ENCODE results near the gene IL36B.

IL36B gene

DNA sequence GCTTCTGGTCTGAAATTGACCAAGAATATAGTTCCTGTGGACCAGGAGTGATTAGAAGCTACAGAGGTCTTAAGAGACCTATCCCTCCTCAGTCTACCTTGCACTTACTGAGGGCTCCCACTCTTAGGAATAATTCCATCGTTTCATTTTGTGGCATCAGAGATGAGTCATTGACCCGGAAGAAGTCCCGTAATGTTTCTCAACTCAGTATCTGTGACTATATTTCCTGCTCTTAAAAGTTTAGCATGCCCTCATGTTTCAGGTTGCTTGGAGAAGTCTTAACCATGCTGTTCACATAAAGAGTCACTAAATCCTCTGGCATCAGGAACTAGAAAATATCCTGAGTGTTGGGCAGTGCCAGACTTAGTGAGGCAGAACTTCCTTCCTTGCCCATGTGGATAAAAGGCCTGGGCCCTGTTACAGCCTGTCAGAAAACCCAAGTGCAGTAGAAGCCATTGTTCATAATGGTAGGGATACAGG lies 47.6 kb downstream of the IL36B start, which contains the start of gene IL36A:
Gene IL36A, plus strand, starts transcription at position 430 of the 480 bp plus-strand sequence. CDS start 413 bp downstream, outside the sequence.
- no peak for DNase-seq

- DNase-seq = no peak
These were observed 50.0 kb downstream of the IL36B start for GRCh38 chr2:113002677-113003076.

DNA sequence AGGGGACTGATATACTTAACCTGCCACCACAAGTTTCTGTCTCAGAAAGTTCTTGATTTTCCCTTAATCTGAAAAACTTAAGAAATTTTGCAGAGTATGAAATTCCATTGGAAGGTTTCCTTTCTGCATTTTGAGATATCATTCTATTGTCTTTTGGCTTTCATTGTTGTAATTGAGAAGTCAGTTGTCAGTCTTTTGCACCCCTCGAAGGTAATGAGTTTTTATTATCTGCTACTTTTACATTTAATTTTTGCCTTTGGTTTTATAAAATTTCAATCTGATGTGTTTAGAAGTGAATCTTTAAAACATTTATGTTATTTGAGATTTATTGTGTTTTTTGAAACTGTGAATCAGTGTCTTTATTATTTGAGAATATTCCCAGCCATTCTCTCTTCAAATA lies 52.2 kb downstream of the IL36B start:
- no peak for DNase-seq

DNA sequence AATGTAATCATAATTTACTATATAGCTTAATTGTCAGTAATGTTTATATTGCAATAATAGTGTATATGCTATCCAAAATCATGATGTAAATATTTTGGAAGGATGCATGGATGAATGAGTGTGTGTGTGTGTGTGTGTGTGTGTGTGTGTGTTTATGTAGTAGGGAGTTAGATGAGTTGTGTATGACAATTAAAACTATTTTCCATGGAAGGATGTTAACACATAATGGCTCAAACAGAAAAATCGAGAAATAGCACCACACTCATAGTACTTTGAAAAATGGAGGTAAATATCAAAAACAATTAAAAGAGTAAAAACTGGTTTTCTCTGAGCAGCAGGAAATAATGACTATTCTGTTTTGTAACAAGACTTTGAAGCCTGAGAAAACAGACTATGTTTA lies 55.5 kb downstream of the IL36B start:
- no peak for DNase-seq

- DNase-seq = no peak
These were observed 56.0 kb downstream of the IL36B start for GRCh38 chr2:112996635-112997034.

GRCh38 chr2:112995346-112995920 lies 57.2 kb downstream of the IL36B start:
- no peak for DNase-seq

GRCh38 chr2:112994648-112995047 lies 58.0 kb downstream of the IL36B start:
- no peak for DNase-seq

DNA sequence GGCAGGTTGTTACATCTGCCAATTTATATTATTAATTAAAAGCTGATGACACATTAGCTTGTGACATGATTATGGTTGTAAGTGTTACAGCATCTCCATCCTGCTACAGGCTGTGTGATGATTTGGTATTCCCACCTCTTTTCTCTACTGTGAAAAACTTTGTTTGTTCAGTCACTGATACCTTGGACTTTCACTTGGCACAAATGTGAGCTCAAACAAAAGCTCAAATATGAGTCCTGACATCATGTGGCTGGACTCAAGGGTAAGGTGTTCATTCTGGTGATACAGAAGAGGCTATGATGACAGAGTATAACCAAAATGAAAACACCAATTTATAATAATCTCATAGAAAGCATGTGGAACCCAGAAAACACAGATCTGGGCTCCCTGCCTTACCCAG lies 58.8 kb downstream of the IL36B start:
- no peak for DNase-seq

DNA sequence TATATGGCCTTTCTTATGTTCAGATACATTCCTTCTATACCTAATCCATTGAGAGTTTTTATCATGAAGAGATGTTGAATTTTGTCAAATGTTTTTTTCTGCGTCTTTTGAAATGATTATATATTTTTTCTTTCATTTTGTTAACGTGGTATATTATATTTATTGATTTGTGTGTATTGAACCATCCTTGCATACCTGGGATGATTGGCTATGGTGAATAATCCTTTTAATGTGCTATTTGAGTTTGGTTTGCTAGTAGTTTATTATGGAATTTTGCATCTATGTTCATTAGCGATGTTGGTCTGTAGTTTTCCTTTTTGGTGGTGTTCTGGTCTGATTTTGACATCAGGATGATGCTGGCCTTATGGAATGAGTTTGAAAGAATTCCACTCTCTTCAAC lies 63.1 kb downstream of the IL36B start:
- DNase-seq = no peak

GRCh38 chr2:112985090-112985489 lies 67.6 kb downstream of the IL36B start:
- DNase-seq = no peak

- DNase-seq = no peak
These were observed 72.1 kb downstream of the IL36B start for GRCh38 chr2:112980537-112980936.

- DNase-seq = no peak
These were observed 72.9 kb downstream of the IL36B start for GRCh38 chr2:112979731-112980130.

- DNase-seq = no peak
These were observed 75.1 kb downstream of the IL36B start, which contains the start of gene IL36G for GRCh38 chr2:112977559-112978056. TSS of gene IL36G (plus strand) at chr2:112978006. CDS start at chr2:112978639, 633 bp downstream.

Data from fibroblast of skin of right quadriceps (primary cell).